GM23338 (cell line): ENCODE data around the gene MDM2. TPM values are rescaled to one million over a fixed set of nuclear protein-coding genes. Genes with fewer than 3 reads are reported as not detected.

ENCODE experiments used
- ATAC-seq: fragments of 200-7000 bp; cut with Tn5 transposase; 3 replicates; pipeline ENCODE4 v1.9.1; 2020
- DNase-seq: peaks from one replicate; pipeline ENCODE4 v3.0.0-alpha.2; 2015; ENCODE audit warnings: low spot score
- H2AFZ ChIP-seq: fragments of 200-600 bp; sonication (generic); 2 replicates; pipeline ENCODE4 v1.8.0; 2016; ENCODE audit warnings: antibody characterized with exemption, mild to moderate bottlenecking, moderate library complexity
- H3F3A ChIP-seq: fragments of 200-600 bp; sonication (generic); replicated peaks from 2 replicates; pipeline ENCODE4 v1.8.0; 2017; ENCODE audit warnings: antibody characterized with exemption, mixed run types, low read depth
- H3K27ac ChIP-seq: fragments of 200-600 bp; sonication (generic); 2 replicates; pipeline ENCODE4 v1.6.1; 2016; ENCODE audit warnings: low read depth
- H3K27me3 ChIP-seq: fragments of 200-600 bp; sonication (generic); 2 replicates; pipeline ENCODE4 v1.8.0; 2016; ENCODE audit warnings: mild to moderate bottlenecking, mixed run types, moderate library complexity; ENCODE audit not compliant: insufficient read depth
- H3K36me3 ChIP-seq: fragments of 200-600 bp; sonication (generic); 2 replicates; pipeline ENCODE4 v1.8.0; 2016; ENCODE audit warnings: mild to moderate bottlenecking; ENCODE audit not compliant: insufficient read depth
- H3K4me1 ChIP-seq: fragments of 200-600 bp; sonication (generic); 2 replicates; pipeline ENCODE4 v1.8.0; 2016; ENCODE audit warnings: mild to moderate bottlenecking, moderate library complexity; ENCODE audit not compliant: insufficient read depth
- H3K4me2 ChIP-seq: fragments of 200-600 bp; sonication (generic); 2 replicates; pipeline ENCODE4 v1.7.1; 2017; ENCODE audit warnings: mixed run types
- H3K4me3 ChIP-seq: fragments of 200-600 bp; sonication (generic); 2 replicates; pipeline ENCODE4 v1.6.1; 2016; ENCODE audit warnings: mixed run types
- H3K79me2 ChIP-seq: fragments of 200-600 bp; sonication (generic); replicated peaks from 2 replicates; pipeline ENCODE4 v1.8.0; 2017; ENCODE audit warnings: mild to moderate bottlenecking; ENCODE audit not compliant: insufficient read depth
- H3K9me2 ChIP-seq: fragments of 200-600 bp; sonication (generic); 2 replicates; pipeline ENCODE4 v1.8.0; 2017; ENCODE audit not compliant: insufficient read depth
- H4K20me1 ChIP-seq: fragments of 200-600 bp; sonication (generic); replicated peaks from 2 replicates; pipeline ENCODE4 v1.8.0; 2017; ENCODE audit warnings: mild to moderate bottlenecking; ENCODE audit not compliant: insufficient read depth
- H3K27ac Mint-ChIP-seq: 2 replicates; pipeline ENCODE4 v1.8.0; 2020; ENCODE audit warnings: inconsistent platforms, mild to moderate bottlenecking, moderate library complexity, mixed read lengths
- H3K27me3 Mint-ChIP-seq: 3 replicates; pipeline ENCODE4 v1.8.0; 2022; ENCODE audit warnings: low read depth, mild to moderate bottlenecking, moderate library complexity, mixed read lengths, inconsistent platforms; ENCODE audit not compliant: insufficient read depth, poor library complexity
- H3K36me3 Mint-ChIP-seq: 3 replicates; pipeline ENCODE4 v1.8.0; 2021; ENCODE audit warnings: low read depth, mild to moderate bottlenecking, inconsistent platforms, moderate library complexity, mixed read lengths
- H3K4me1 Mint-ChIP-seq: 3 replicates; pipeline ENCODE4 v1.8.0; 2020; ENCODE audit warnings: mild to moderate bottlenecking, inconsistent platforms, mixed read lengths
- H3K4me3 Mint-ChIP-seq: 3 replicates; pipeline ENCODE4 v1.8.0; 2021; ENCODE audit warnings: moderate library complexity, mild to moderate bottlenecking, inconsistent platforms, mixed read lengths
- H3K9me3 Mint-ChIP-seq: 3 replicates; pipeline ENCODE4 v1.8.0; 2020; ENCODE audit warnings: moderate library complexity, mild to moderate bottlenecking, inconsistent platforms, mixed read lengths
- CREB1 ChIP-seq: fragments of 250-450 bp; sonication (Bioruptor Pico); IDR thresholded peaks from 2 replicates; pipeline ENCODE4 v1.5.0; 2020; ENCODE audit warnings: low read depth, mild to moderate bottlenecking, moderate library complexity
- CTCF ChIP-seq, 2 experiments: fragments of 200-600 bp in 1 of 2; sonication (generic) in 1 of 2; conservative IDR thresholded peaks; 2 replicates each; pipeline versions ENCODE4 v1.5.1 to v1.6.1; 2016 to 2017; ENCODE audit warnings: antibody characterized with exemption in 2 of 2, low read depth in 2 of 2, mild to moderate bottlenecking in 2 of 2, moderate library complexity in 1 of 2
- EZH2phosphoT487 ChIP-seq: fragments of 200-600 bp; sonication (generic); IDR thresholded peaks from one replicate; pipeline ENCODE4 v1.8.1; 2018; ENCODE audit warnings: antibody characterized with exemption; ENCODE audit not compliant: unreplicated experiment
- JUNB ChIP-seq: IDR thresholded peaks from one replicate; pipeline ENCODE4 v1.6.1; 2016; ENCODE audit warnings: antibody characterized with exemption; ENCODE audit not compliant: unreplicated experiment
- NANOG ChIP-seq: IDR thresholded peaks from 2 replicates; pipeline ENCODE4 v1.6.1; 2016; ENCODE audit warnings: antibody characterized with exemption, borderline replicate concordance
- POLR2AphosphoS5 ChIP-seq: IDR thresholded peaks from 2 replicates; pipeline ENCODE4 v1.6.1; 2016; ENCODE audit warnings: antibody characterized with exemption, low read depth
- REST ChIP-seq: IDR thresholded peaks from one replicate; pipeline ENCODE4 v1.6.1; 2018; ENCODE audit warnings: antibody characterized with exemption; ENCODE audit not compliant: unreplicated experiment
- STAT1 ChIP-seq: IDR thresholded peaks from one replicate; pipeline ENCODE4 v1.6.1; 2016; ENCODE audit warnings: antibody characterized with exemption; ENCODE audit not compliant: unreplicated experiment
- ZNF114 ChIP-seq: fragments of 250-450 bp; sonication (Bioruptor Pico); IDR thresholded peaks from 2 replicates; pipeline ENCODE4 v1.5.0; 2020; ENCODE audit warnings: mild to moderate bottlenecking, moderate library complexity
- ZNF331 ChIP-seq: fragments of 250-450 bp; sonication (Bioruptor Pico); IDR thresholded peaks from 2 replicates; pipeline ENCODE4 v1.5.0; 2020; ENCODE audit warnings: low read depth, mild to moderate bottlenecking, moderate library complexity
- polyA plus RNA-seq: library from polyadenylated mRNA; unstranded; fragments of >200 nt; fragmentation: Nextera tagmentation; extraction: Ambion mirVana; gene quantifications from 2 replicates; pipeline ENCODE4 v1.2.1, GENCODE V29; 2016
- total RNA-seq: library from RNA; depleted of rRNA; stranded (reverse); fragments of >200 nt; shearing (Covaris generic); gene quantifications from 2 replicates; pipeline ENCODE4 v1.2.3, GENCODE V29; 2014
- TF ChIP-seq, protein P1 (sequence below): IDR thresholded peaks from 2 replicates; pipeline ENCODE4 v1.6.1; 2016; ENCODE audit warnings: antibody characterized with exemption

Gene MDM2
- total and polyA plus RNA-seq, 2 experiments from 2014 or later, result 105 to 136 TPM

GRCh38 chr12:68841717-68842116, 33.7 kb downstream of the MDM2 start (continued):
- TF ChIP-seq, protein P1, sequence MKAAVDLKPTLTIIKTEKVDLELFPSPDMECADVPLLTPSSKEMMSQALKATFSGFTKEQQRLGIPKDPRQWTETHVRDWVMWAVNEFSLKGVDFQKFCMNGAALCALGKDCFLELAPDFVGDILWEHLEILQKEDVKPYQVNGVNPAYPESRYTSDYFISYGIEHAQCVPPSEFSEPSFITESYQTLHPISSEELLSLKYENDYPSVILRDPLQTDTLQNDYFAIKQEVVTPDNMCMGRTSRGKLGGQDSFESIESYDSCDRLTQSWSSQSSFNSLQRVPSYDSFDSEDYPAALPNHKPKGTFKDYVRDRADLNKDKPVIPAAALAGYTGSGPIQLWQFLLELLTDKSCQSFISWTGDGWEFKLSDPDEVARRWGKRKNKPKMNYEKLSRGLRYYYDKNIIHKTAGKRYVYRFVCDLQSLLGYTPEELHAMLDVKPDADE, result no peak
- TF ChIP-seq REST (no peak), EZH2phosphoT487 (no peak), POLR2AphosphoS5 (no peak), CTCF (conservative IDR thresholded peaks at IDR 0.05; ENCODE audit: low read depth in 2 of 2) (no peak)

GRCh38 chr12:68842123-68842522, 34.1 kb downstream of the MDM2 start:
- Mint-ChIP-seq H3K27ac (no peak overlapping the region), H3K4me3 (no peak overlapping the region), H3K36me3 (peaks cover 54% of the 10 kb centered on the region), H3K9me3 (no peaks in the 10 kb centered on the region; the same call in 2 of the 3 replicates), H3K27me3 (peaks cover 3% of the 10 kb centered on the region), H3K4me1 (no peaks in the 10 kb centered on the region)
- ATAC-seq (no peak), DNase-seq (no peak)
- no peaks in the 10 kb centered on the region for H3K27me3 ChIP-seq
- no peak overlapping the region for H3K27ac ChIP-seq
- no peak overlapping the region for H3K4me3 ChIP-seq
- H3K4me1 ChIP-seq, result no peaks in the 10 kb centered on the region
- no peaks in the 10 kb centered on the region for H3K79me2 ChIP-seq
- H3K4me2 ChIP-seq, result no peak overlapping the region
- no peaks in the 10 kb centered on the region for H3K9me2 ChIP-seq
- H4K20me1 ChIP-seq, result peaks cover 18% of the 10 kb centered on the region
- H3K36me3 ChIP-seq, result peaks cover 52% of the 10 kb centered on the region
- no peak overlapping the region for H2AFZ ChIP-seq
- H3F3A ChIP-seq, result no peaks in the 10 kb centered on the region
- TF ChIP-seq ZNF114 (CRISPR knock-in tag), result no peak
- no peak for TF ChIP-seq JUNB
- no peak for TF ChIP-seq CTCF (conservative IDR thresholded peaks at IDR 0.05; ENCODE audit: low read depth in 2 of 2)
- no peak for TF ChIP-seq EZH2phosphoT487
- no peak for TF ChIP-seq ZNF331 (CRISPR knock-in tag)
- TF ChIP-seq, protein P1, result no peak
- no peak for TF ChIP-seq POLR2AphosphoS5
- no peak for TF ChIP-seq NANOG
- no peak for TF ChIP-seq CREB1
- no peak for TF ChIP-seq STAT1
